D721Med (cell line): ENCODE data around the gene UMODL1.

Experiments used
- DNase-seq: peaks from one replicate; pipeline ENCODE4 v3.0.0; 2011; ENCODE audit warnings: low spot score; ENCODE audit not compliant: insufficient read length
- FAIRE-seq: peaks from 2 replicates; lab custom pipeline; 2011; peaks lifted over from hg19 to GRCh38; lab: Jason Lieb, UNC
- CTCF ChIP-seq: IDR thresholded peaks from 2 replicates; pipeline ENCODE4 v1.5.1; 2012; ENCODE audit warnings: mild to moderate bottlenecking, control low read depth; ENCODE audit not compliant: insufficient read depth; ENCODE audit errors: missing control alignments

UMODL1 gene

GRCh38 chr21:42161956-42162681 is 91.0 kb downstream of the UMODL1 start:
- TF ChIP-seq CTCF: no peak
- DNase-seq (no peak), FAIRE-seq (no peak)

GRCh38 chr21:42162831-42163510 is 91.9 kb downstream of the UMODL1 start:
- FAIRE-seq (no peak), DNase-seq (no peak)
- TF ChIP-seq CTCF: no peak

GRCh38 chr21:42163511-42163863 is 92.4 kb downstream of the UMODL1 start:
- TF ChIP-seq CTCF: no peak
- FAIRE-seq (no peak), DNase-seq (no peak)

GRCh38 chr21:42164064-42164789 is 93.1 kb downstream of the UMODL1 start:
- TF ChIP-seq CTCF: peak; percentile 15
- FAIRE-seq (no peak), DNase-seq (no peak)

- DNase-seq (no peak), FAIRE-seq (no peak)
- TF ChIP-seq CTCF: no peak
These were observed 93.7 kb downstream of the UMODL1 start for GRCh38 chr21:42164818-42165217.

- DNase-seq (no peak), FAIRE-seq (no peak)
- TF ChIP-seq CTCF: no peak
These were observed 94.8 kb downstream of the UMODL1 start for GRCh38 chr21:42165901-42166300.
